ENCODE measurements around the gene SLC17A1. TPM values are rescaled to one million over a fixed set of nuclear protein-coding genes. Genes with fewer than 3 reads are reported as not detected.

Gene SLC17A1
- polyA plus RNA-seq, 1 donor (not counting 4 experiments of a cell fraction or from before 2014, with no cell fraction given): not detected

GRCh38 chr6:25875563-25875905 lies 43.7 kb upstream of the SLC17A1 start:
- Histone ChIP-seq H2AFZ (ENCODE audit: control insufficient read depth, low read length) (no peak overlapping the region), H3K36me3 (ENCODE audit: control insufficient read depth in 2 of 2, extremely low read depth in 1 of 2, insufficient read depth in 2 of 2, low read length in 2 of 2) (no peaks in the 10 kb centered on the region), H3K27ac (ENCODE audit: control insufficient read depth, insufficient read depth, low read length) (no peak overlapping the region), H3K9ac (ENCODE audit: control insufficient read depth, extremely low read depth, insufficient read depth, low read length) (no peak overlapping the region), H3K4me3 (ENCODE audit: control insufficient read depth in 2 of 3, extremely low read depth in 1 of 3, insufficient read depth in 2 of 3, low read depth in 1 of 3, low read length in 3 of 3) (no peak overlapping the region), H3K79me2 (ENCODE audit: control insufficient read depth, insufficient read depth, low read length) (no peaks in the 10 kb centered on the region), H3K4me1 (ENCODE audit: control insufficient read depth, extremely low read depth, insufficient read depth, low read length) (no peaks in the 10 kb centered on the region), H3K9me3 (ENCODE audit: control insufficient read depth, low read depth, low read length) (no peaks in the 10 kb centered on the region), H3K4me2 (ENCODE audit: control insufficient read depth, extremely low read depth, insufficient read depth, low read depth, low read length) (no peak overlapping the region), H3K9me1 (ENCODE audit: control insufficient read depth, extremely low read depth, insufficient read depth, low read length) (no peaks in the 10 kb centered on the region), H3K27me3 (ENCODE audit: control insufficient read depth, extremely low read depth, insufficient read depth, low read length) (no peaks in the 10 kb centered on the region), H4K20me1 (ENCODE audit: control insufficient read depth, extremely low read depth, insufficient read depth, low read length) (no peaks in the 10 kb centered on the region)
- dilution Hi-C loops (cut with MboI; ENCODE audit: extremely low pct_ligation_motif_present, low sequenced_read_pairs): no loop called here
- TF ChIP-seq CTCF (optimal IDR thresholded peaks at IDR 0.05 in 1 of 3, IDR thresholded peaks at IDR 0.05 in 1 of 3, conservative IDR thresholded peaks at IDR 0.05 in 1 of 3; ENCODE audit: extremely low read depth in 1 of 3, insufficient read depth in 2 of 3, low read length in 3 of 3) (no peak), EZH2 (IDR thresholded peaks at IDR 0.05; ENCODE audit: low read length) (no peak)
- DNase-seq (ENCODE audit: low read depth, low spot score) (no peak), FAIRE-seq (no peak)

GRCh38 chr6:25874822-25875562 lies 43.1 kb upstream of the SLC17A1 start:
- H3K27me3 ChIP-seq (ENCODE audit: control insufficient read depth, extremely low read depth, insufficient read depth, low read length): no peaks in the 10 kb centered on the region
- no peaks in the 10 kb centered on the region for H3K36me3 ChIP-seq (ENCODE audit: control insufficient read depth in 2 of 2, extremely low read depth in 1 of 2, insufficient read depth in 2 of 2, low read length in 2 of 2)
- dilution Hi-C loops (cut with MboI; ENCODE audit: extremely low pct_ligation_motif_present, low sequenced_read_pairs): no loop called here
- no peak overlapping the region for H3K4me3 ChIP-seq (ENCODE audit: control insufficient read depth in 2 of 3, extremely low read depth in 1 of 3, insufficient read depth in 2 of 3, low read depth in 1 of 3, low read length in 3 of 3)
- H3K9me3 ChIP-seq (ENCODE audit: control insufficient read depth, low read depth, low read length): no peaks in the 10 kb centered on the region
- H2AFZ ChIP-seq (ENCODE audit: control insufficient read depth, low read length): no peak overlapping the region
- no peak overlapping the region for H3K9ac ChIP-seq (ENCODE audit: control insufficient read depth, extremely low read depth, insufficient read depth, low read length)
- H3K4me2 ChIP-seq (ENCODE audit: control insufficient read depth, extremely low read depth, insufficient read depth, low read depth, low read length): no peak overlapping the region
- no peaks in the 10 kb centered on the region for H3K9me1 ChIP-seq (ENCODE audit: control insufficient read depth, extremely low read depth, insufficient read depth, low read length)
- DNase-seq (ENCODE audit: low read depth, low spot score) (no peak), FAIRE-seq (no peak)
- H3K27ac ChIP-seq (ENCODE audit: control insufficient read depth, insufficient read depth, low read length): no peak overlapping the region
- no peaks in the 10 kb centered on the region for H3K79me2 ChIP-seq (ENCODE audit: control insufficient read depth, insufficient read depth, low read length)
- no peaks in the 10 kb centered on the region for H4K20me1 ChIP-seq (ENCODE audit: control insufficient read depth, extremely low read depth, insufficient read depth, low read length)
- H3K4me1 ChIP-seq (ENCODE audit: control insufficient read depth, extremely low read depth, insufficient read depth, low read length): no peaks in the 10 kb centered on the region
- no peak for TF ChIP-seq EZH2 (IDR thresholded peaks at IDR 0.05; ENCODE audit: low read length)
- TF ChIP-seq CTCF (optimal IDR thresholded peaks at IDR 0.05 in 1 of 3, IDR thresholded peaks at IDR 0.05 in 1 of 3, conservative IDR thresholded peaks at IDR 0.05 in 1 of 3; ENCODE audit: extremely low read depth in 1 of 3, insufficient read depth in 2 of 3, low read length in 3 of 3): no peak

All from keratinocyte (primary cell).